K562 (cell line): ENCODE data around the gene LMNB1. TPM values are rescaled to one million over a fixed set of nuclear protein-coding genes. Genes with fewer than 3 reads are reported as not detected.
A peak's percentile ranks its signal among the peaks of the same experiment; 100 is the strongest.

Source experiments
- ATAC-seq: fragments of 200-7000 bp; cut with Tn5 transposase; 3 replicates; pipeline ENCODE4 v1.9.1; 2020; ENCODE audit warnings: moderate library complexity
- BruUV-seq: library from RNA; stranded (reverse); fragments of 400-500 nt; replicated peaks from 2 replicates; lab custom pipeline; 2021; lab: Mats Ljungman, UMichigan
- CTCF ChIA-PET: fragments of 300-600 bp; formaldehyde crosslinking; extraction: SDS; loops from one replicate; lab custom pipeline; 2021; ENCODE audit warnings: low intra/inter-chr PET ratio; lab: Yijun Ruan, JAX
- POLR2A ChIA-PET: fragments of 300-600, 350-650 bp; sonication (Branson Sonifier 250); formaldehyde crosslinking; extraction: SDS; loops from one replicate; lab custom pipeline; 2021; ENCODE audit warnings: antibody characterized with exemption, inconsistent platforms; lab: Yijun Ruan, JAX
- DNase-seq, 4 experiments: peaks; one replicate each; pipeline versions ENCODE4 v3.0.0 to v3.0.0-alpha.2; 2011 to 2018; ENCODE audit warnings: low spot score in 3 of 4, mixed read lengths in 3 of 4; ENCODE audit errors: extremely low read depth in 1 of 4
- FAIRE-seq: peaks from 2 replicates; lab custom pipeline; 2011; peaks lifted over from hg19 to GRCh38; lab: Jason Lieb, UNC
- H2AFZ ChIP-seq: 2 replicates; pipeline ENCODE4 v1.6.0; 2011; ENCODE audit warnings: low read depth, low read length, control low read depth, inconsistent platforms
- H3K27ac ChIP-seq: fragments of 200-600 bp; 3 replicates; pipeline ENCODE4 v1.8.0; 2011; ENCODE audit warnings: low read depth, mild to moderate bottlenecking, control low read depth, inconsistent platforms, low read length, moderate library complexity, mixed read lengths; ENCODE audit errors: extremely low read depth
- H3K27me3 ChIP-seq, 2 experiments: fragments of 300-600 bp in 1 of 2; 2 replicates in 1 of 2; 3 replicates in 1 of 2; pipeline versions ENCODE4 v1.6.0 to v1.8.0; 2011; ENCODE audit warnings: inconsistent platforms in 2 of 2, low read length in 2 of 2, mild to moderate bottlenecking in 1 of 2, mixed read lengths in 1 of 2, moderate library complexity in 1 of 2; ENCODE audit not compliant: control insufficient read depth in 2 of 2, insufficient read depth in 2 of 2
- H3K36me3 ChIP-seq: fragments of 300-600 bp; 3 replicates; pipeline ENCODE4 v1.8.0; 2011; ENCODE audit warnings: mild to moderate bottlenecking, low read length, inconsistent platforms; ENCODE audit not compliant: control insufficient read depth, insufficient read depth
- H3K4me1 ChIP-seq, 2 experiments: fragments of 200-600 bp in 1 of 2; replicated peaks in 1 of 2; 2 replicates in 1 of 2; 3 replicates in 1 of 2; pipeline versions ENCODE4 v1.5.1 to v1.8.0; 2011; ENCODE audit warnings: inconsistent platforms in 2 of 2, low read length in 2 of 2, mild to moderate bottlenecking in 1 of 2, mixed read lengths in 1 of 2, moderate library complexity in 1 of 2; ENCODE audit not compliant: control insufficient read depth in 2 of 2, insufficient read depth in 2 of 2
- H3K4me2 ChIP-seq: 2 replicates; pipeline ENCODE4 v1.6.1; 2011; ENCODE audit warnings: low read length, control low read depth, inconsistent platforms, mixed read lengths; ENCODE audit not compliant: insufficient read depth
- H3K4me3 ChIP-seq: fragments of 200-600 bp; sonication (generic), shearing (Covaris generic); 2 replicates; pipeline ENCODE4 v1.5.1; 2016; ENCODE audit warnings: control low read depth, inconsistent platforms
- H3K79me2 ChIP-seq: fragments of 200-600 bp; 3 replicates; pipeline ENCODE4 v1.8.0; 2011; ENCODE audit warnings: low read length, inconsistent platforms; ENCODE audit not compliant: control insufficient read depth, insufficient read depth
- H3K9ac ChIP-seq, 2 experiments: 2 replicates each; pipeline versions ENCODE4 v1.6.0 to v1.6.1; 2011; ENCODE audit warnings: low read depth in 2 of 2, low read length in 2 of 2, control low read depth in 1 of 2, inconsistent platforms in 1 of 2, mild to moderate bottlenecking in 1 of 2, mixed read lengths in 1 of 2; ENCODE audit not compliant: insufficient read depth in 1 of 2
- H3K9me1 ChIP-seq: one replicate; pipeline ENCODE4 v1.6.0; 2011; ENCODE audit warnings: inconsistent platforms, mild to moderate bottlenecking, low read length, moderate library complexity; ENCODE audit not compliant: control insufficient read depth, insufficient read depth
- H3K9me3 ChIP-seq: replicated peaks from 2 replicates; pipeline ENCODE4 v1.5.1; 2011; ENCODE audit warnings: low read depth, low read length, inconsistent platforms; ENCODE audit not compliant: control insufficient read depth, insufficient read depth
- H4K20me1 ChIP-seq: replicated peaks from 2 replicates; pipeline ENCODE4 v1.6.1; 2011; ENCODE audit warnings: low read length, inconsistent platforms, mixed read lengths; ENCODE audit not compliant: control insufficient read depth, insufficient read depth
- BDP1 ChIP-seq: IDR thresholded peaks from 3 replicates; pipeline ENCODE4 v1.6.1; 2011; ENCODE audit not compliant: insufficient read length, insufficient read depth
- CAMTA2 ChIP-seq: fragments of 250-450 bp; sonication (Bioruptor Pico); conservative IDR thresholded peaks from 2 replicates; pipeline ENCODE4 v1.5.1; 2022
- CEBPB ChIP-seq: fragments of 450-650 bp; IDR thresholded peaks from 2 replicates; pipeline ENCODE4 v1.6.1; 2016; ENCODE audit warnings: missing genetic modification characterization, missing compliant biosample characterization
- CEBPG ChIP-seq, 3 experiments: fragments of 200-800 bp in 1 of 3; sonication (Bioruptor generic) in 1 of 3; sonication (generic) in 1 of 3; formaldehyde crosslinking in 1 of 3; IDR thresholded peaks in 2 of 3; conservative IDR thresholded peaks in 1 of 3; 2 replicates each; pipeline versions ENCODE4 v1.6.1 to v1.8.0; 2016 to 2022; ENCODE audit warnings: missing compliant biosample characterization in 2 of 3, missing genetic modification characterization in 2 of 3, mild to moderate bottlenecking in 1 of 3, missing genetic modification reagents in 1 of 3
- DEAF1 ChIP-seq: fragments of 450-650 bp; formaldehyde crosslinking; IDR thresholded peaks from 2 replicates; pipeline ENCODE4 v1.4.0; 2020; ENCODE audit warnings: mild to moderate bottlenecking, moderate library complexity
- MECOM ChIP-seq: fragments of 250-450 bp; sonication (Bioruptor Pico); IDR thresholded peaks from 2 replicates; pipeline ENCODE4 v1.8.0; 2022; ENCODE audit warnings: inconsistent platforms
- MLX ChIP-seq, 2 experiments: fragments of 450-650 bp in 1 of 2; sonication (generic) in 1 of 2; formaldehyde crosslinking; conservative IDR thresholded peaks; 2 replicates each; pipeline versions ENCODE4 v1.4.0 to v1.8.1; 2020 to 2022; ENCODE audit warnings: mild to moderate bottlenecking in 1 of 2, missing genetic modification reagents in 1 of 2
- NELFE ChIP-seq: IDR thresholded peaks from 2 replicates; pipeline ENCODE4 v1.6.1; 2011; ENCODE audit warnings: mild to moderate bottlenecking; ENCODE audit not compliant: insufficient read depth, insufficient read length
- TEAD4 ChIP-seq, 2 experiments: sonication (generic) in 1 of 2; formaldehyde crosslinking in 1 of 2; IDR thresholded peaks; 2 replicates each; pipeline versions ENCODE4 v1.6.1 to v1.8.0; 2012 to 2022; ENCODE audit warnings: borderline replicate concordance in 1 of 2, inconsistent platforms in 1 of 2, low read length in 1 of 2, mild to moderate bottlenecking in 1 of 2, missing genetic modification reagents in 1 of 2
- WGBS: fragments of 100-300 bp; shearing (Covaris generic); methylation state at CpG from one replicate; pipeline ENCODE4 v1.1.6; 2016; ENCODE audit warnings: low coverage, mixed read lengths; ENCODE audit not compliant: insufficient coverage; ENCODE audit errors: missing lambda C conversion rate; 5-methylcytosine and 5-hydroxymethylcytosine counted together
- in situ Hi-C: fragments of 300-500 bp; cut with MboI; formaldehyde crosslinking; loops from 4 replicates; pipeline ENCODE4 v1.15.0; 2018; ENCODE audit warnings: inconsistent platforms, mixed read lengths
- intact Hi-C: fragments of 100-400 bp; cut with micrococcal nuclease; formaldehyde crosslinking; loops from 2 replicates; pipeline ENCODE4 v1.14.2; 2022
- polyA plus RNA-seq, 8 experiments: library from polyadenylated mRNA; depleted of rRNA in 4 of 8; stranded (reverse) in 5 of 8; unstranded in 3 of 8; fragments of >200 nt; fragmentation: Nextera tagmentation in 2 of 8; fragmentation: Illumina TruSeq in 1 of 8; extraction: Ambion mirVana in 2 of 8; extraction: Trizol in 1 of 8; gene quantifications; 2 replicates each; pipeline versions ENCODE4 v1.2.1 to v1.2.3, GENCODE V29; 2011 to 2014; ENCODE audit warnings: inconsistent platforms in 1 of 8, missing spikeins in 1 of 8
- total RNA-seq, 7 experiments: library from RNA; depleted of rRNA in 6 of 7; stranded (reverse); fragments of >200 nt in 6 of 7; fragmentation: Illumina TruSeq in 2 of 7; extraction: Trizol in 2 of 7; gene quantifications; 2 replicates each; pipeline versions ENCODE4 v1.2.1 to v1.2.3, GENCODE V29; 2011 to 2021; ENCODE audit warnings: low replicate concordance in 1 of 7

The LMNB1 gene
- total and polyA plus RNA-seq, 9 of the 15 experiments (the other 6 are each of a cell fraction or from before 2014, with no cell fraction given) = 2.8 to 190 (median 131) TPM

GRCh38 chr5:126881821-126882600, 105.1 kb downstream of the LMNB1 start:
- in situ Hi-C loops (no loop called here), intact Hi-C loops (loop anchor here (5.0 kb wide), 1 partner anchor 150 kb away; the partner anchor contains the start of gene MARCHF3)
- ChIA-PET POLR2A (interaction anchor here (0.6 to 1.6 kb wide), 3 partner anchors 45 to 175 kb away, joined by 3 read pairs; no protein-coding TSS in a partner anchor), CTCF (no interaction called here)
- peaks cover 14% of the 10 kb centered on the region; the same call in 2 of the 3 replicates for H3K36me3 ChIP-seq
- WGBS = 75% methylated on average over 5 of the region's 5 CpGs
- ATAC-seq (no peak), FAIRE-seq (no peak), DNase-seq (no peak)
- H3K9me1 ChIP-seq = no peaks in the 10 kb centered on the region
- peaks cover 12 to 53% of the 10 kb centered on the region in 2 experiments for H3K4me1 ChIP-seq
- no peak overlapping the region for H3K4me2 ChIP-seq
- no peak overlapping the region for H3K4me3 ChIP-seq
- H4K20me1 ChIP-seq = no peaks in the 10 kb centered on the region; the same call in 1 of the 2 replicates
- BruUV-seq = no TSS peak
- H3K27ac ChIP-seq = no peak overlapping the region; the same call in 2 of the 3 replicates
- H3K9ac ChIP-seq = no peak overlapping the region
- no peaks in the 10 kb centered on the region for H3K9me3 ChIP-seq
- no peak for TF ChIP-seq TEAD4 (IDR thresholded peaks at IDR 0.05; ENCODE audit: low read length)
- no peak for TF ChIP-seq TEAD4 (CRISPR knock-in tag; IDR thresholded peaks at IDR 0.05; ENCODE audit: borderline replicate concordance)
- no peak for TF ChIP-seq BDP1
- no peak for TF ChIP-seq DEAF1 (CRISPR knock-in tag)
- TF ChIP-seq MLX (CRISPR knock-in tag; conservative IDR thresholded peaks at IDR 0.05) = no peak
- TF ChIP-seq CEBPB (tag) = peak; percentile 80
- TF ChIP-seq CEBPG (CRISPR knock-in tag; IDR thresholded peaks at IDR 0.05) = 0 out of 2 replicates have a peak, but pooled peaks have one; percentile 10
- peak in 1 of 2 experiments; percentile 55; a peak in 1 of 4 replicates for TF ChIP-seq CEBPG (tag; conservative IDR thresholded peaks at IDR 0.05 in 1 of 2, IDR thresholded peaks at IDR 0.05 in 1 of 2)
- no peak for TF ChIP-seq NELFE
- TF ChIP-seq CAMTA2 (CRISPR knock-in tag) = no peak
- TF ChIP-seq MECOM (CRISPR knock-in tag) = no peak
- no peaks in the 10 kb centered on the region for H3K27me3 ChIP-seq
- H2AFZ ChIP-seq = no peak overlapping the region
- H3K79me2 ChIP-seq = peaks cover 6% of the 10 kb centered on the region; the same call in 1 of the 3 replicates
